K562 (cell line): ENCODE results near the gene FAM81B. TPM values are rescaled to one million over a fixed set of nuclear protein-coding genes. Genes with fewer than 3 reads are reported as not detected.

Experiments
- ATAC-seq: fragments of 200-7000 bp; cut with Tn5 transposase; 3 replicates; pipeline ENCODE4 v1.9.1; 2020; ENCODE audit warnings: moderate library complexity
- BruUV-seq: library from RNA; stranded (reverse); fragments of 400-500 nt; replicated peaks from 2 replicates; lab custom pipeline; 2021; lab: Mats Ljungman, UMichigan
- CTCF ChIA-PET: fragments of 300-600 bp; formaldehyde crosslinking; extraction: SDS; loops from one replicate; lab custom pipeline; 2021; ENCODE audit warnings: low intra/inter-chr PET ratio; lab: Yijun Ruan, JAX
- POLR2A ChIA-PET: fragments of 300-600, 350-650 bp; sonication (Branson Sonifier 250); formaldehyde crosslinking; extraction: SDS; loops from one replicate; lab custom pipeline; 2021; ENCODE audit warnings: antibody characterized with exemption, inconsistent platforms; lab: Yijun Ruan, JAX
- DNase-seq, 4 experiments: peaks; one replicate each; pipeline versions ENCODE4 v3.0.0 to v3.0.0-alpha.2; 2011 to 2018; ENCODE audit warnings: low spot score in 3 of 4, mixed read lengths in 3 of 4; ENCODE audit errors: extremely low read depth in 1 of 4
- FAIRE-seq: peaks from 2 replicates; lab custom pipeline; 2011; peaks lifted over from hg19 to GRCh38; lab: Jason Lieb, UNC
- H2AFZ ChIP-seq: 2 replicates; pipeline ENCODE4 v1.6.0; 2011; ENCODE audit warnings: low read depth, low read length, control low read depth, inconsistent platforms
- H3K27ac ChIP-seq: fragments of 200-600 bp; 3 replicates; pipeline ENCODE4 v1.8.0; 2011; ENCODE audit warnings: low read depth, mild to moderate bottlenecking, control low read depth, inconsistent platforms, low read length, moderate library complexity, mixed read lengths; ENCODE audit errors: extremely low read depth
- H3K27me3 ChIP-seq, 2 experiments: fragments of 300-600 bp in 1 of 2; 2 replicates in 1 of 2; 3 replicates in 1 of 2; pipeline versions ENCODE4 v1.6.0 to v1.8.0; 2011; ENCODE audit warnings: inconsistent platforms in 2 of 2, low read length in 2 of 2, mild to moderate bottlenecking in 1 of 2, mixed read lengths in 1 of 2, moderate library complexity in 1 of 2; ENCODE audit not compliant: control insufficient read depth in 2 of 2, insufficient read depth in 2 of 2
- H3K36me3 ChIP-seq: fragments of 300-600 bp; 3 replicates; pipeline ENCODE4 v1.8.0; 2011; ENCODE audit warnings: mild to moderate bottlenecking, low read length, inconsistent platforms; ENCODE audit not compliant: control insufficient read depth, insufficient read depth
- H3K4me1 ChIP-seq, 2 experiments: fragments of 200-600 bp in 1 of 2; replicated peaks in 1 of 2; 2 replicates in 1 of 2; 3 replicates in 1 of 2; pipeline versions ENCODE4 v1.5.1 to v1.8.0; 2011; ENCODE audit warnings: inconsistent platforms in 2 of 2, low read length in 2 of 2, mild to moderate bottlenecking in 1 of 2, mixed read lengths in 1 of 2, moderate library complexity in 1 of 2; ENCODE audit not compliant: control insufficient read depth in 2 of 2, insufficient read depth in 2 of 2
- H3K4me2 ChIP-seq: 2 replicates; pipeline ENCODE4 v1.6.1; 2011; ENCODE audit warnings: low read length, control low read depth, inconsistent platforms, mixed read lengths; ENCODE audit not compliant: insufficient read depth
- H3K4me3 ChIP-seq: fragments of 200-600 bp; sonication (generic), shearing (Covaris generic); 2 replicates; pipeline ENCODE4 v1.5.1; 2016; ENCODE audit warnings: control low read depth, inconsistent platforms
- H3K79me2 ChIP-seq: fragments of 200-600 bp; 3 replicates; pipeline ENCODE4 v1.8.0; 2011; ENCODE audit warnings: low read length, inconsistent platforms; ENCODE audit not compliant: control insufficient read depth, insufficient read depth
- H3K9ac ChIP-seq, 2 experiments: 2 replicates each; pipeline versions ENCODE4 v1.6.0 to v1.6.1; 2011; ENCODE audit warnings: low read depth in 2 of 2, low read length in 2 of 2, control low read depth in 1 of 2, inconsistent platforms in 1 of 2, mild to moderate bottlenecking in 1 of 2, mixed read lengths in 1 of 2; ENCODE audit not compliant: insufficient read depth in 1 of 2
- H3K9me1 ChIP-seq: one replicate; pipeline ENCODE4 v1.6.0; 2011; ENCODE audit warnings: inconsistent platforms, mild to moderate bottlenecking, low read length, moderate library complexity; ENCODE audit not compliant: control insufficient read depth, insufficient read depth
- H3K9me3 ChIP-seq: replicated peaks from 2 replicates; pipeline ENCODE4 v1.5.1; 2011; ENCODE audit warnings: low read depth, low read length, inconsistent platforms; ENCODE audit not compliant: control insufficient read depth, insufficient read depth
- H4K20me1 ChIP-seq: replicated peaks from 2 replicates; pipeline ENCODE4 v1.6.1; 2011; ENCODE audit warnings: low read length, inconsistent platforms, mixed read lengths; ENCODE audit not compliant: control insufficient read depth, insufficient read depth
- ETV1 ChIP-seq: fragments of 450-650 bp; conservative IDR thresholded peaks from 2 replicates; pipeline ENCODE4 v1.6.1; 2016; ENCODE audit warnings: missing genetic modification characterization, control low read depth, low read depth, missing compliant biosample characterization
- MEIS2 ChIP-seq: fragments of 450-650 bp; IDR thresholded peaks from 2 replicates; pipeline ENCODE4 v1.6.1; 2014; ENCODE audit warnings: mild to moderate bottlenecking; ENCODE audit not compliant: partially characterized antibody
- NR2C2 ChIP-seq, 2 experiments: fragments of 200-800 bp in 1 of 2; sonication (Bioruptor generic) in 1 of 2; sonication (generic) in 1 of 2; formaldehyde crosslinking in 1 of 2; IDR thresholded peaks; 2 replicates each; pipeline versions ENCODE4 v1.6.1 to v1.8.0; 2016 to 2022; ENCODE audit warnings: mild to moderate bottlenecking in 1 of 2, missing compliant biosample characterization in 1 of 2, missing genetic modification characterization in 1 of 2, missing genetic modification reagents in 1 of 2
- WHSC1 ChIP-seq: IDR thresholded peaks from one replicate; pipeline ENCODE4 v1.6.1; 2012; ENCODE audit warnings: low read length, control low read depth, inconsistent platforms
- ZNF282 ChIP-seq: sonication (generic); formaldehyde crosslinking; IDR thresholded peaks from 2 replicates; pipeline ENCODE4 v1.8.1; 2023; ENCODE audit warnings: missing genetic modification reagents
- ZNF707 ChIP-seq: fragments of 250-450 bp; sonication (Bioruptor Pico); conservative IDR thresholded peaks from 2 replicates; pipeline ENCODE4 v1.8.0; 2022; ENCODE audit warnings: inconsistent platforms, mild to moderate bottlenecking, moderate library complexity
- WGBS: fragments of 100-300 bp; shearing (Covaris generic); methylation state at CpG from one replicate; pipeline ENCODE4 v1.1.6; 2016; ENCODE audit warnings: low coverage, mixed read lengths; ENCODE audit not compliant: insufficient coverage; ENCODE audit errors: missing lambda C conversion rate; 5-methylcytosine and 5-hydroxymethylcytosine counted together
- in situ Hi-C: fragments of 300-500 bp; cut with MboI; formaldehyde crosslinking; loops from 4 replicates; pipeline ENCODE4 v1.15.0; 2018; ENCODE audit warnings: inconsistent platforms, mixed read lengths
- intact Hi-C: fragments of 100-400 bp; cut with micrococcal nuclease; formaldehyde crosslinking; loops from 2 replicates; pipeline ENCODE4 v1.14.2; 2022
- polyA plus RNA-seq, 8 experiments: library from polyadenylated mRNA; depleted of rRNA in 4 of 8; stranded (reverse) in 5 of 8; unstranded in 3 of 8; fragments of >200 nt; fragmentation: Nextera tagmentation in 2 of 8; fragmentation: Illumina TruSeq in 1 of 8; extraction: Ambion mirVana in 2 of 8; extraction: Trizol in 1 of 8; gene quantifications; 2 replicates each; pipeline versions ENCODE4 v1.2.1 to v1.2.3, GENCODE V29; 2011 to 2014; ENCODE audit warnings: inconsistent platforms in 1 of 8, missing spikeins in 1 of 8
- total RNA-seq, 7 experiments: library from RNA; depleted of rRNA in 6 of 7; stranded (reverse); fragments of >200 nt in 6 of 7; fragmentation: Illumina TruSeq in 2 of 7; extraction: Trizol in 2 of 7; gene quantifications; 2 replicates each; pipeline versions ENCODE4 v1.2.1 to v1.2.3, GENCODE V29; 2011 to 2021; ENCODE audit warnings: low replicate concordance in 1 of 7
- TF ChIP-seq, protein P1 (sequence below), 2 experiments: IDR thresholded peaks in 1 of 2; conservative IDR thresholded peaks in 1 of 2; 2 replicates each; pipeline ENCODE4 v1.6.1; 2016; ENCODE audit warnings: low read depth in 2 of 2, mild to moderate bottlenecking in 1 of 2, missing compliant biosample characterization in 1 of 2, missing genetic modification characterization in 1 of 2, moderate library complexity in 1 of 2
- TF ChIP-seq, protein P2 (sequence below): fragments of 150-350 bp; IDR thresholded peaks from 2 replicates; pipeline ENCODE4 v1.6.1; 2014; ENCODE audit warnings: low read depth, mild to moderate bottlenecking, low read length, borderline replicate concordance
- TF ChIP-seq, protein P3 (sequence below): sonication (generic); formaldehyde crosslinking; IDR thresholded peaks from 2 replicates; pipeline ENCODE4 v1.8.1; 2023; ENCODE audit warnings: mild to moderate bottlenecking, missing genetic modification reagents
- TF ChIP-seq, protein P4 (sequence below): fragments of 250-450 bp; sonication (Bioruptor Pico); IDR thresholded peaks from 2 replicates; pipeline ENCODE4 v1.8.0; 2021; ENCODE audit warnings: mild to moderate bottlenecking, moderate library complexity

The FAM81B gene
- total and polyA plus RNA-seq, 9 of the 15 experiments (the other 6 are each of a cell fraction or from before 2014, with no cell fraction given) = 0.08 to 0.64 (median 0.25) TPM; not detected in 2

DNA sequence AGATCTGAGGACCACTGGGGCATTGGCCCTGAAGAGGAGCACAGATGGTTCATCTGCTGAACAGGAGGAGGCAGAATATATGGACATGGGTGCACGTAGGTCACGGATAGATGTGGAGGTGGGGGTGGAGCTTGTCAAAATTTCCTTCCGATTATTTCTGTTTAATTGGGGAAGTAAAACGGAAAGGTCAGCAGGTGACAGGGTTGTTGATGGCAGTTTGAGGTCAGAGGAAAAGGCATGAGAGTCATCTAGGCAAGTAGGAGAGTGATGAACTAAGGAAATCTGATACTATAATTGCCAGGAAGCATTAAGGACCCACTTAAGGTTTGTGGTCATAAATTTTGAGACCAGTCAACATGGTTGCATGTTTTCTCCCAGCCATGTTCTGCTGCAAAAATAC is 8.4 kb upstream of the FAM81B start:
- H3K4me3 ChIP-seq = no peak overlapping the region
- no peaks in the 10 kb centered on the region for H3K79me2 ChIP-seq
- H3K36me3 ChIP-seq = no peaks in the 10 kb centered on the region
- in situ Hi-C loops (no loop called here), intact Hi-C loops (no loop called here)
- H2AFZ ChIP-seq = no peak overlapping the region
- H3K9me1 ChIP-seq = no peaks in the 10 kb centered on the region
- ATAC-seq = no peak
- 5% methylated on average over 4 of the region's 4 CpGs for WGBS
- no peaks in the 10 kb centered on the region for H4K20me1 ChIP-seq
- no peak for DNase-seq
- no peaks in the 10 kb centered on the region for H3K4me1 ChIP-seq
- no peak for FAIRE-seq
- H3K4me2 ChIP-seq = no peak overlapping the region
- CTCF ChIA-PET = no interaction called here
- no peak overlapping the region for H3K27ac ChIP-seq
- no peak overlapping the region for H3K9ac ChIP-seq
- POLR2A ChIA-PET = no interaction called here
- H3K27me3 ChIP-seq = no peaks in the 10 kb centered on the region
- BruUV-seq = no TSS peak
- H3K9me3 ChIP-seq = no peaks in the 10 kb centered on the region
- TF ChIP-seq, protein P1, sequence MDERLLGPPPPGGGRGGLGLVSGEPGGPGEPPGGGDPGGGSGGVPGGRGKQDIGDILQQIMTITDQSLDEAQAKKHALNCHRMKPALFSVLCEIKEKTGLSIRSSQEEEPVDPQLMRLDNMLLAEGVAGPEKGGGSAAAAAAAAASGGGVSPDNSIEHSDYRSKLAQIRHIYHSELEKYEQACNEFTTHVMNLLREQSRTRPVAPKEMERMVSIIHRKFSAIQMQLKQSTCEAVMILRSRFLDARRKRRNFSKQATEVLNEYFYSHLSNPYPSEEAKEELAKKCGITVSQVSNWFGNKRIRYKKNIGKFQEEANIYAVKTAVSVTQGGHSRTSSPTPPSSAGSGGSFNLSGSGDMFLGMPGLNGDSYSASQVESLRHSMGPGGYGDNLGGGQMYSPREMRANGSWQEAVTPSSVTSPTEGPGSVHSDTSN (CRISPR knock-in tag; IDR thresholded peaks at IDR 0.05; ENCODE audit: low read depth) = no peak
- TF ChIP-seq, protein P1 (tag; conservative IDR thresholded peaks at IDR 0.05; ENCODE audit: low read depth) = peak; percentile 59; the same call in 1 of the 2 replicates
- TF ChIP-seq ETV1 (peak; percentile 72), NR2C2 (CRISPR knock-in tag; IDR thresholded peaks at IDR 0.05) (no peak), NR2C2 (tag; IDR thresholded peaks at IDR 0.05) (peak; percentile 67; the same call in 1 of the 2 replicates), ZNF707 (no peak), MEIS2 (peak; percentile 69), ZNF282 (CRISPR knock-in tag) (no peak), WHSC1 (no peak)
- TF ChIP-seq, protein P2, sequence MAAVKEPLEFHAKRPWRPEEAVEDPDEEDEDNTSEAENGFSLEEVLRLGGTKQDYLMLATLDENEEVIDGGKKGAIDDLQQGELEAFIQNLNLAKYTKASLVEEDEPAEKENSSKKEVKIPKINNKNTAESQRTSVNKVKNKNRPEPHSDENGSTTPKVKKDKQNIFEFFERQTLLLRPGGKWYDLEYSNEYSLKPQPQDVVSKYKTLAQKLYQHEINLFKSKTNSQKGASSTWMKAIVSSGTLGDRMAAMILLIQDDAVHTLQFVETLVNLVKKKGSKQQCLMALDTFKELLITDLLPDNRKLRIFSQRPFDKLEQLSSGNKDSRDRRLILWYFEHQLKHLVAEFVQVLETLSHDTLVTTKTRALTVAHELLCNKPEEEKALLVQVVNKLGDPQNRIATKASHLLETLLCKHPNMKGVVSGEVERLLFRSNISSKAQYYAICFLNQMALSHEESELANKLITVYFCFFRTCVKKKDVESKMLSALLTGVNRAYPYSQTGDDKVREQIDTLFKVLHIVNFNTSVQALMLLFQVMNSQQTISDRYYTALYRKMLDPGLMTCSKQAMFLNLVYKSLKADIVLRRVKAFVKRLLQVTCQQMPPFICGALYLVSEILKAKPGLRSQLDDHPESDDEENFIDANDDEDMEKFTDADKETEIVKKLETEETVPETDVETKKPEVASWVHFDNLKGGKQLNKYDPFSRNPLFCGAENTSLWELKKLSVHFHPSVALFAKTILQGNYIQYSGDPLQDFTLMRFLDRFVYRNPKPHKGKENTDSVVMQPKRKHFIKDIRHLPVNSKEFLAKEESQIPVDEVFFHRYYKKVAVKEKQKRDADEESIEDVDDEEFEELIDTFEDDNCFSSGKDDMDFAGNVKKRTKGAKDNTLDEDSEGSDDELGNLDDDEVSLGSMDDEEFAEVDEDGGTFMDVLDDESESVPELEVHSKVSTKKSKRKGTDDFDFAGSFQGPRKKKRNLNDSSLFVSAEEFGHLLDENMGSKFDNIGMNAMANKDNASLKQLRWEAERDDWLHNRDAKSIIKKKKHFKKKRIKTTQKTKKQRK = no peak
- TF ChIP-seq, protein P3, sequence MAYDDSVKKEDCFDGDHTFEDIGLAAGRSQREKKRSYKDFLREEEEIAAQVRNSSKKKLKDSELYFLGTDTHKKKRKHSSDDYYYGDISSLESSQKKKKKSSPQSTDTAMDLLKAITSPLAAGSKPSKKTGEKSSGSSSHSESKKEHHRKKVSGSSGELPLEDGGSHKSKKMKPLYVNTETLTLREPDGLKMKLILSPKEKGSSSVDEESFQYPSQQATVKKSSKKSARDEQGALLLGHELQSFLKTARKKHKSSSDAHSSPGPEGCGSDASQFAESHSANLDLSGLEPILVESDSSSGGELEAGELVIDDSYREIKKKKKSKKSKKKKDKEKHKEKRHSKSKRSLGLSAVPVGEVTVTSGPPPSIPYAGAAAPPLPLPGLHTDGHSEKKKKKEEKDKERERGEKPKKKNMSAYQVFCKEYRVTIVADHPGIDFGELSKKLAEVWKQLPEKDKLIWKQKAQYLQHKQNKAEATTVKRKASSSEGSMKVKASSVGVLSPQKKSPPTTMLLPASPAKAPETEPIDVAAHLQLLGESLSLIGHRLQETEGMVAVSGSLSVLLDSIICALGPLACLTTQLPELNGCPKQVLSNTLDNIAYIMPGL (CRISPR knock-in tag) = no peak
- TF ChIP-seq, protein P4, sequence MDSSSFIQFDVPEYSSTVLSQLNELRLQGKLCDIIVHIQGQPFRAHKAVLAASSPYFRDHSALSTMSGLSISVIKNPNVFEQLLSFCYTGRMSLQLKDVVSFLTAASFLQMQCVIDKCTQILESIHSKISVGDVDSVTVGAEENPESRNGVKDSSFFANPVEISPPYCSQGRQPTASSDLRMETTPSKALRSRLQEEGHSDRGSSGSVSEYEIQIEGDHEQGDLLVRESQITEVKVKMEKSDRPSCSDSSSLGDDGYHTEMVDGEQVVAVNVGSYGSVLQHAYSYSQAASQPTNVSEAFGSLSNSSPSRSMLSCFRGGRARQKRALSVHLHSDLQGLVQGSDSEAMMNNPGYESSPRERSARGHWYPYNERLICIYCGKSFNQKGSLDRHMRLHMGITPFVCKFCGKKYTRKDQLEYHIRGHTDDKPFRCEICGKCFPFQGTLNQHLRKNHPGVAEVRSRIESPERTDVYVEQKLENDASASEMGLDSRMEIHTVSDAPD (CRISPR knock-in tag) = no peak
